ENCODE measurements around the gene SLC9C1. TPM values are rescaled to one million over a fixed set of nuclear protein-coding genes. Genes with fewer than 3 reads are reported as not detected.

SLC9C1 gene
- total RNA-seq, 1 donor from 2014 or later = 0.46 TPM

- no peak for DNase-seq (ENCODE audit: low spot score)
Observed at GRCh38 chr3:112131111-112131510, 162.9 kb downstream of the SLC9C1 start.

- DNase-seq (ENCODE audit: low spot score) = no peak
Observed at GRCh38 chr3:112130638-112130993, 163.4 kb downstream of the SLC9C1 start.

DNA sequence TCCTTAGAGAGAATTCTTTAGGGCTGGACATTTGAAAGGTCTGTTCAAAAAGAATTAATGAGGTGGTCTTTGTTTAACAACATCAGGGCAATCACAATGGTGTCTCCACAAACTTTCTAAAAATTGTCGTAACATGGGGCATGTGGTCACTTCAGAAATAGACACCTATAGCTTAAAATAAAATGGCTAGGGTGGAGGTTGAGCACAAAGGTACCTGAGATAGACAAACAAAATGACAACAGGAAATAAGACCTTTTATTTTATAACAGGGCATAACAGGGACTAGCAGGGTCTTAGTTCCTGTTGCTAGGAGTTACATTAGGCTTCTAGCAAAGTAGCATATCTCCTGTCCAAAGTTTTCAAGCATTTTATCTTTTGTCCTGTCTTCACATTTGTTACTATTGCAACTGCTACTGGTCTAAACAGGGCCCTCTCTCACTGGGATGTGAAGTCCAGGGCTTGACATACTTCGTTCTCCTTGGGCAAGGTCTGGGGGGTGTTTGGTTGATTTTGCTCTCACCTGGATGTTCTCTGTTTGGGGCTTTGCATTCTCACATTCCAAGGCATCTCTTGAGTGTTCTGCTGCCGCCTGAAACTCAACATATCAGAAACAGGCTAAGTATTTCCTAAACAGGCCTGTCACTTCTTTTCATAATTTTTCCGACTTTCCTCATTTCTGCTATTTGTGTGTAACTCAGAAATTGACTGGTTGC, 163.9 kb downstream of the SLC9C1 start:
- no peak for DNase-seq (ENCODE audit: low spot score)

DNA sequence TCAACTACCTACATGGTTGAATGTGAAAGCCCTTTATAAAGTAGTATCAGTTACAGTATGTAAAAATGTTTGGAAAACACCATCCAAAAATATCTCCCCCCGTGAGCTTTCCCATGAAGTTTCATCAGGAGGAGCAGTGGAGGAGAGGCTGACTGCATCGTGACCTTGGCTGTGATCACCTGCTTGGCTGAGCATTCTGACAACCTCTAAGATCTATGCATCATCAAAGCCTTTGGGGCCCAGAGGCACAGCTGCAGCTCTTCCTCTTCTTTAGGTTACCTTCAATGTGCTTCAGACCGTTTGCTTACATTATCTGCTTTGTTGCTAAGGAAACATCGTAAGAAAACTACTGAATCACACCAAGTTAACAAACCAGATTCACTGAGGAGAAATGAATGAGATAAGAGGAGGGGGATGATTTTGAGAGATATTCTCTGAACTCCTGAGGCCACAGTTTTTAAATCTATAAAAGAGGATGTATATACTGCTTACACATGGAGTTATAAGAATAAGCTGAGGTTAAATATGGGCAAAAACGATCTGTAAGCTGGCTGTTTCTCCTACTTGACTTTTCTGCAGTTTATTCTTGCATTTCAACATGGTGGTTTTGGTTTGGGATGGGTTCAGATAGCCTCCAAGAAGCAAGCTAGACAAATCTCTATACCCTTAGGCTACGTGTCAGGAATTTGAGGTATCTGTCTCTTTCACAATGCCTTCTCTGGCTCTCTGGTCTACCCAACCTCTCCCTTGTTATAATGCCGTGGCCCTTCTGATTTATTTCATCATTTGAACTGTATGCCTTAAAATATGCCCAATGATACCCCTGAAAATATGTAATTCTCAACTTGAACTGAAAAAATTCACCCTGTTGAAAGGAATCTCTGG, 164.9 kb downstream of the SLC9C1 start:
- DNase-seq (ENCODE audit: low spot score) = no peak

- DNase-seq (ENCODE audit: low spot score) = no peak
Observed at GRCh38 chr3:112127522-112128494, 166.2 kb downstream of the SLC9C1 start.

DNA sequence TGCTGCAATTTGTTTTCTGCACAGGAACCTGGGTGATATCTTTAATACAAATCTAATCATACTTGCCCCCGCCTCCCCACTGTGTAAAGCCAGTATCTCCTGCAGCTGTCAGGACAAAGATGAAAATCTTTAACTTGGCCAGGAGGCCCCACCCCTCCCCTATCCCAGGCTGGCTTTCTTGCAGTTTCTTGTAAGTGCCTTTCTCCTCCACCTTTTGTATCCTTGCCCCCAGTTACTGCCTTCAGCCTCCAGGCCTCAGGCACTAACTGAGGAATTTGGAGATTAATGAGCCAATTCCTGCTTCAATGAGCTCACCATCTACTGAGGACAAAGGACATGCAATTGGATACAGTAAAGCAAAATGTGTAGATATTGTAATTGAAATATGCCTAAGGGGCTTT, 167.5 kb downstream of the SLC9C1 start:
- DNase-seq (ENCODE audit: low spot score) = no peak

GRCh38 chr3:112124907-112125607, 169.0 kb downstream of the SLC9C1 start:
- no peak for DNase-seq (ENCODE audit: low spot score)

DNA sequence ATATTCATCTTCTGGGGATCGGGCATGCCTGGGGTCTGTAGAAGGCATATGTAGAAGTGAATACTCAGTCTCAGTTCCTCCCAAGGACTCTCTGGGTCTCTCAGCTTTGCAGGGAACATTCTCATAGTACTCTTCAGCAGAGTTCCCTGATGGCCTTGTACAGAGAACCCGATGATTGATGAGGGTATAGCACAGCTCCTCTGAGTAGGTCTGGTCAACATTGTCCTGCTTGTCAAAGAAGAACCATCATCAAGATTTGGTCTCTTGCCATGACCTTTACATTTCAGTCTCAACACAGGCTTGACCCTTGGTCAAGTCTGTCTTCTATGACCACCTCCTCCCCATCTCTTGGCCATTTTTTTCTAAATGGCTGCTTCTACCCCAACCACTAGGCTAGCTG, 170.5 kb downstream of the SLC9C1 start:
- DNase-seq (ENCODE audit: low spot score) = no peak

- DNase-seq (ENCODE audit: low spot score) = no peak
Observed at GRCh38 chr3:112122870-112123269, 171.1 kb downstream of the SLC9C1 start.

DNA sequence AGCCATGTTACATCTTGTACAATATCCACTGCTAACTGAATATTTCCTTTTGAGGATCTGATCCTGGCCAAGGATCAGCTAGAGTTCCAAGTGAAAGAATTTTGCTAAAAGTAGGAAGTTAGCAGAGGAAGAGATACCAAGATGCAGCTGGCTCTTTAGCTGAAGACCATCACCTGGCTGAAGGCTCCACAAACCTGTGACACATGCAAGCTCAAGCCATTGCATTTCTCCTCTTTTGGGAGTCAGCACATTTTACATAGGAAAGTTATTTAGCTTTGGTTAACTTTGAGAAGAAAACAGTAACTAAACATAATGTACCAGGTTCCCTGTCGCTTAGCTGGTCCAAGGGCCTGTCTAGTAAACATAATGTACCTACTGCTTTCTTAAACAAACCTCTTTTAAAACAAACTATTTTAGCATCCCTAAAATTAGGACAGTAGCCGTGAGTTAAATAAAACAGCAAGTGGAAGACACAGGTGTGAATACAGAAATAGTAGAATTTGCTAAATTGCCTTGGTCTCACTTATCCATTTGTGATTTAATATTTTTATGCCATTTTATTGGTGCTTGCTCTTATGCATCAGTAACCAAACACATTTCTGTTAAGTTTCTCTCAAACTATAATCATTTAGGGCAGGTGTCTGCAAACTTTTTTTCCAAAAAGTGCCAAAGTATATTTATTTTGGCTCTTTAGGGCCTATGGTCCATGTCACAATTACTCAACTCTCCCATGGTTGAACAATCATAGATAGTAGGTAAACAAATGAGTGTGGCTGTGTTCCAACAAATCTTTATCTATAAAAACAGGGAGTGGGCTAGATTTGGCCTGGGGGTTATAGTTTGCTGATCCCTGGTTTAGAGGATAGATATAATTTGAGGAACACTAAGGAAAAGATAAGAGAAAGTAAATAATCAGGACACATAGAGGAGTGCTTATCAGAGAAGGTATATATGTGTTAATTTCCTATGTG, 172.2 kb downstream of the SLC9C1 start:
- DNase-seq (ENCODE audit: low spot score) = no peak

GRCh38 chr3:112119962-112120836, 173.8 kb downstream of the SLC9C1 start:
- no peak for DNase-seq (ENCODE audit: low spot score)

DNA sequence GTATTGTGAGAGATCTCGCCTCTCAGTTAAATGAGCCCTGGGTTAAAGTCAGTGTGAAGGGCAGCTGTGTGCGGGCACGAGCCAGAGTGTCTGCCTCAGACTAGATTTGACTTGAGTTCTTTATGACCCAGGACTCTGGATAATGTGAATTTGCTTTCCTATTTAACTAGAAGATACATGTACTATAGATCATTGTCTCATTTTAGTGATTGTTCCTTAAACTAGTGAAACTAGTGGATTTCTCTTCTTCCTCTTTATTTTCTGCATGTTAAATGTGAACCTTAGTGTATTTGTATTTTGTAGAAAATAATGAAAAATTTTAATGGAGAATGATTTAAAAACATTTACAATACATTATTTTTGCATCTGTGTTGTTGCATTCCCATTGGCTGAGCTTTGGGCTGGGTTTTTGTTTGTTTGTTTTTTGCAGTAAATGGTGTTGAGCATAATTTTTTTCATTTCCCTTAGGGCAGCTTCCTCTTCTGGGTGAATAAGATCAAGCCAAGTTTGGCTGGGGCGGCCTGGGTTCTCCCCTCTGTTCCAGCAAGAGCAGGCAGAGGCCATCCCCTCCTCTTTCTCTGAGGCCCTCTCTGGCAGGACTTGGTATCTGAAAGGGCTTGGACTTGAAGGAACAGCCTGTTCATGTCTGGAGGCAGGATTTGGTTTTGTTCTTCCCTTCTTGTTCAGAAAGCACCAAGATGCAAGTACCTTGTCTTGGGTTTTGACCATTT, 176.0 kb downstream of the SLC9C1 start:
- no peak for DNase-seq (ENCODE audit: low spot score)

DNA sequence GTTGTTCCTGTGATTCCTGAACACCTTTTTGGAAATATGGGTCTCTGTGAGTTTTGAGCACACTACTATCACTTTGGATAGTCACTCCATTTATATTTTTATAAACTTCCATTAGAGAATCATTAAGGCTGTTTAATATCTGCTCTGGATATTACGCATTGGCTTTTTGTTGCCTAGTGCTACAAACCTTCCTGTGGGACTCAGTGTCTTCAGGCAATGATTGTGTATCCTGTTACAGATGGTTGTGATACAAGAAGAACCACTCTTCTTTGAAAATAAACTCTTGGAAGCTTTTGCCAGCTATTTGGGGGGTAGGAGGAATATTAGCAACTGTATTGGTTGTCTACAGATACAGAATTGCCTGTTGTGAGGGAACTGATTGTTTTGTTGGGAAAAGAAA, 176.6 kb downstream of the SLC9C1 start:
- no peak for DNase-seq (ENCODE audit: low spot score)

DNA sequence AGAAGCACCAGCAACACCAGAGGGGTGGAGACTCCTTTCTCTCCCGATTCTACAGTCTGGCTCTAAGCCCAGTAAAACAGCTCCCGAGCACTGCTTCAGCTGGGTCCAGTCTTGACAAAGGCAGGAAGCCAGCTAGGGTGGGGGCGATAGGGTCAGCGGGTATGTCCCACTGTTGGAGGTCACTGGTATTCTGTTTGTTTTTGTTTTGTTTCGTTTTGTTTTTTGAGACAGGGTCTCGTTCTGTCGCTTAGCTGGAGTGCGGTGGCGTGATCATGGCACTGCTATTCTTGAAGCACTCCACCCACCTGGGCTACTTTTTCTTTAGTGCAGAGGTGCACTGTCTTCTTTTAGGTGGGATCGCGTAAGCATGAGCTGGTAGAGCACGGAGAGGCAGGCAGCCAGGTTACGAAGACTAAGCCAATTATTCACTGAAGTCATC, 177.2 kb downstream of the SLC9C1 start:
- no peak for DNase-seq (ENCODE audit: low spot score)

DNA sequence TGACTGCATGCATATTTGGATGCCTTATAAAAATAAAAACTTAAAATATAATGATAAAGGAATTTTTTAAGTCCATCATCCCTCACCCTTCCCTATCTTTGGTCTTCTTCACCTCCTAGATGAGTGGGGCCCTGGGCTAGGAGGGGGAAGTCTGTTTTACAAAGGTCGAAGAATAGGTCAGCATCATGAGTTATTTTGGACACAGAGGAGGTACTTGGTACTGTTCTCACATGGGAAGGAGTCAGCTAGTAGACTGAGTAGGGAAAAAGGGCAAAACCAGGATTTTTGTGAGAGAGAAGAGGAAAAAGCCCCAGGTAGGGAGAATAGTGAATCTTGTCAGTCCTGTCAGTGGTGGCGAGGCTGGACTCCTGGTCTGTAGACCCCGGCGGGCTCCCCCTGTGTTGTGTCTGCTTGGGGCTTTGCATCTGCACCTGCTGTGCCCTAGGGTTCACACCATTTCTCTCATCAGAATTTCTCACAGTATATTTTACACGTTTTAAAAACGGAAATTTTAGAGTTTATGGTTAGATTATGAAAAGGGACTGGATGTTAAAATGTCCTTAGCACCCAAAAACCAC, 178.1 kb downstream of the SLC9C1 start:
- no peak for DNase-seq (ENCODE audit: low spot score)

DNA sequence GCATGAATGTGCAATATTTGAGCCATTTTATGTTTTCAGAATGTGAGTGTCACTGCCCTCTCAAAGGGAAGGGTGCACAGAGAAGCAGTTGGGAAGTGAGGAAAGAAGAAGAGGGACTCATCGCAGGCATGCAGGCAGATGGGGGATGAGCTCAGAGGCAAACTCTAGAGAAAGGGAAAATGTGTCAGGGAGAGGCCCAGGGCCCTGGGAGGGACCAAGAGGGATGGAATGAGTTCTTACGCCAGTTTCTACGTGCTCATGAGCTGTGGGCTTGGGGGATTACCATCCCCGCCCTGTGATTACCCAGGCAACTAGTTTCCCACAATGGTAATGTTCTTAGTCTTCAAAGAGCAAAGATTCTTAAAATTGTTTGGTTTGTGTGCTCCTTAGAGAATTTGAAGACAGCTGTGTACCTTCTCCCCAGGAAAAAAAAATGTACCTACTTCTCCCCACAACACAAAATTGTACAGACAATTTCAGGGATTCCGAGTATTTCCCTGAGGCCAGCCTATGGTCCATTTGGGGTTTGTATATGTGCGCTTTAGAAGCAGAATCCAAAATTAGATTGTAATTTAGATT, 178.8 kb downstream of the SLC9C1 start:
- no peak for DNase-seq (ENCODE audit: low spot score)

- no peak for DNase-seq (ENCODE audit: low spot score)
Observed at GRCh38 chr3:112114576-112115160, 179.3 kb downstream of the SLC9C1 start.

Measured in mucosa of gallbladder (tissue), 1 donor.